ENCODE measurements around the gene PRSS36. TPM values are rescaled to one million over a fixed set of nuclear protein-coding genes. Genes with fewer than 3 reads are reported as not detected.

The PRSS36 gene
- total and polyA plus RNA-seq, 9 of the 15 experiments (the other 6 are each of a cell fraction or from before 2014, with no cell fraction given): 0.09 to 1.2 (median 0.54) TPM; not detected in 2

DNA sequence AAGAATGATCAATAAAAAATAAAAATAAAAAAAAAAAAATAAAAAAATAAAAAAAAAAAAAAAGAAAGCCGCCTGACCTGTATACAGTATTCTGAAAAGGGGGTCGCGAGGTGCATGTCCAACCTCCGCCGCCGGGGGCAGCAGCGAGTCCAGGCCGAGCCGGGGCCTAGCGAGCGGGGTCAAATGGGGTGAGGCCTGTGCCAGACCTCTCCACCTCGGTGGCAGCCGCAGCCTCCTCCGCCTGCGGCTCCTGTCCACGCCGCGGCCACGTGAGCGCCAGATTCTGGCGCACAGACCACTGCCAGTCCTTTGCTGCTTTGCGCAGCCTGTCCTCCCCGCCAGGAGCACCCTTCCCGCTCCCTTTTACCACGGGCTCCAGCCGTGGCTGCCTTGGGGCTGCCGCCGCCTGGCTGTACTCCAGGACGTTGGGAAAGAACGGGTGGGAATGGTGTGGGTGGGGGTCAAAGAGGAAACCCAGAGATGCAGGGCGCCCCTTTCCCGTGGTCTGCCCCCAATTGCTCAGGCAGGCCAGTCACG, 44.1 kb downstream of the PRSS36 start (continued):
- TF ChIP-seq, protein P1, sequence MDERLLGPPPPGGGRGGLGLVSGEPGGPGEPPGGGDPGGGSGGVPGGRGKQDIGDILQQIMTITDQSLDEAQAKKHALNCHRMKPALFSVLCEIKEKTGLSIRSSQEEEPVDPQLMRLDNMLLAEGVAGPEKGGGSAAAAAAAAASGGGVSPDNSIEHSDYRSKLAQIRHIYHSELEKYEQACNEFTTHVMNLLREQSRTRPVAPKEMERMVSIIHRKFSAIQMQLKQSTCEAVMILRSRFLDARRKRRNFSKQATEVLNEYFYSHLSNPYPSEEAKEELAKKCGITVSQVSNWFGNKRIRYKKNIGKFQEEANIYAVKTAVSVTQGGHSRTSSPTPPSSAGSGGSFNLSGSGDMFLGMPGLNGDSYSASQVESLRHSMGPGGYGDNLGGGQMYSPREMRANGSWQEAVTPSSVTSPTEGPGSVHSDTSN (CRISPR knock-in tag; IDR thresholded peaks at IDR 0.05; ENCODE audit: low read depth): no peak
- TF ChIP-seq, protein P1 (tag; conservative IDR thresholded peaks at IDR 0.05; ENCODE audit: low read depth): no peak
- TF ChIP-seq, protein P2, sequence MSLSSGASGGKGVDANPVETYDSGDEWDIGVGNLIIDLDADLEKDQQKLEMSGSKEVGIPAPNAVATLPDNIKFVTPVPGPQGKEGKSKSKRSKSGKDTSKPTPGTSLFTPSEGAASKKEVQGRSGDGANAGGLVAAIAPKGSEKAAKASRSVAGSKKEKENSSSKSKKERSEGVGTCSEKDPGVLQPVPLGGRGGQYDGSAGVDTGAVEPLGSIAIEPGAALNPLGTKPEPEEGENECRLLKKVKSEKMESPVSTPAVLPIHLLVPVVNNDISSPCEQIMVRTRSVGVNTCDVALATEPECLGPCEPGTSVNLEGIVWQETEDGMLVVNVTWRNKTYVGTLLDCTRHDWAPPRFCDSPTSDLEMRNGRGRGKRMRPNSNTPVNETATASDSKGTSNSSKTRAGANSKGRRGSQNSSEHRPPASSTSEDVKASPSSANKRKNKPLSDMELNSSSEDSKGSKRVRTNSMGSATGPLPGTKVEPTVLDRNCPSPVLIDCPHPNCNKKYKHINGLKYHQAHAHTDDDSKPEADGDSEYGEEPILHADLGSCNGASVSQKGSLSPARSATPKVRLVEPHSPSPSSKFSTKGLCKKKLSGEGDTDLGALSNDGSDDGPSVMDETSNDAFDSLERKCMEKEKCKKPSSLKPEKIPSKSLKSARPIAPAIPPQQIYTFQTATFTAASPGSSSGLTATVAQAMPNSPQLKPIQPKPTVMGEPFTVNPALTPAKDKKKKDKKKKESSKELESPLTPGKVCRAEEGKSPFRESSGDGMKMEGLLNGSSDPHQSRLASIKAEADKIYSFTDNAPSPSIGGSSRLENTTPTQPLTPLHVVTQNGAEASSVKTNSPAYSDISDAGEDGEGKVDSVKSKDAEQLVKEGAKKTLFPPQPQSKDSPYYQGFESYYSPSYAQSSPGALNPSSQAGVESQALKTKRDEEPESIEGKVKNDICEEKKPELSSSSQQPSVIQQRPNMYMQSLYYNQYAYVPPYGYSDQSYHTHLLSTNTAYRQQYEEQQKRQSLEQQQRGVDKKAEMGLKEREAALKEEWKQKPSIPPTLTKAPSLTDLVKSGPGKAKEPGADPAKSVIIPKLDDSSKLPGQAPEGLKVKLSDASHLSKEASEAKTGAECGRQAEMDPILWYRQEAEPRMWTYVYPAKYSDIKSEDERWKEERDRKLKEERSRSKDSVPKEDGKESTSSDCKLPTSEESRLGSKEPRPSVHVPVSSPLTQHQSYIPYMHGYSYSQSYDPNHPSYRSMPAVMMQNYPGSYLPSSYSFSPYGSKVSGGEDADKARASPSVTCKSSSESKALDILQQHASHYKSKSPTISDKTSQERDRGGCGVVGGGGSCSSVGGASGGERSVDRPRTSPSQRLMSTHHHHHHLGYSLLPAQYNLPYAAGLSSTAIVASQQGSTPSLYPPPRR (CRISPR knock-in tag; IDR thresholded peaks at IDR 0.05; ENCODE audit: borderline replicate concordance): no peak
- TF ChIP-seq NFIX (CRISPR knock-in tag; IDR thresholded peaks at IDR 0.05; ENCODE audit: low read depth) (no peak), KAT8 (IDR thresholded peaks at IDR 0.05; ENCODE audit: low read depth) (no peak), ZNF707 (CRISPR knock-in tag; conservative IDR thresholded peaks at IDR 0.05) (no peak), PCBP2 (IDR thresholded peaks at IDR 0.05; ENCODE audit: low read depth, low read length, poor library complexity, severe bottlenecking) (no peak), CCNT2 (IDR thresholded peaks at IDR 0.05; ENCODE audit: borderline replicate concordance, extremely low read depth, insufficient read length, low read depth, low read length) (peak; percentile 99), SMAD1 (IDR thresholded peaks at IDR 0.05; ENCODE audit: low read depth, low read length, partially characterized antibody) (no peak), ZFP36 (IDR thresholded peaks at IDR 0.05; ENCODE audit: low read depth, low read length, partially characterized antibody) (peak; percentile 68), CBFB (CRISPR knock-in tag; IDR thresholded peaks at IDR 0.05) (0 out of 2 replicates have a peak, but pooled peaks have one; percentile 46), CBX1 (IDR thresholded peaks at IDR 0.05; ENCODE audit: low read depth) (peak; percentile 49; the same call in 1 of the 2 replicates), SIN3B (IDR thresholded peaks at IDR 0.05; ENCODE audit: low read depth) (no peak), MEF2A (IDR thresholded peaks at IDR 0.05; ENCODE audit: control insufficient read depth, low read depth, low read length) (no peak), RHOXF2B (CRISPR knock-in tag; conservative IDR thresholded peaks at IDR 0.05) (no peak), RCOR1 (IDR thresholded peaks at IDR 0.05; ENCODE audit: borderline replicate concordance in 1 of 2, low read depth in 2 of 2, low read length in 2 of 2) (peak in 1 of 2 experiments; percentile 83; a peak in 2 of 4 replicates)
- TF ChIP-seq, protein P3, sequence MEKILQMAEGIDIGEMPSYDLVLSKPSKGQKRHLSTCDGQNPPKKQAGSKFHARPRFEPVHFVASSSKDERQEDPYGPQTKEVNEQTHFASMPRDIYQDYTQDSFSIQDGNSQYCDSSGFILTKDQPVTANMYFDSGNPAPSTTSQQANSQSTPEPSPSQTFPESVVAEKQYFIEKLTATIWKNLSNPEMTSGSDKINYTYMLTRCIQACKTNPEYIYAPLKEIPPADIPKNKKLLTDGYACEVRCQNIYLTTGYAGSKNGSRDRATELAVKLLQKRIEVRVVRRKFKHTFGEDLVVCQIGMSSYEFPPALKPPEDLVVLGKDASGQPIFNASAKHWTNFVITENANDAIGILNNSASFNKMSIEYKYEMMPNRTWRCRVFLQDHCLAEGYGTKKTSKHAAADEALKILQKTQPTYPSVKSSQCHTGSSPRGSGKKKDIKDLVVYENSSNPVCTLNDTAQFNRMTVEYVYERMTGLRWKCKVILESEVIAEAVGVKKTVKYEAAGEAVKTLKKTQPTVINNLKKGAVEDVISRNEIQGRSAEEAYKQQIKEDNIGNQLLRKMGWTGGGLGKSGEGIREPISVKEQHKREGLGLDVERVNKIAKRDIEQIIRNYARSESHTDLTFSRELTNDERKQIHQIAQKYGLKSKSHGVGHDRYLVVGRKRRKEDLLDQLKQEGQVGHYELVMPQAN (IDR thresholded peaks at IDR 0.05; ENCODE audit: borderline replicate concordance): no peak; the same call in 1 of the 2 replicates

Data from K562 (cell line).